ENCODE data around the gene GAGE10. TPM values are rescaled to one million over a fixed set of nuclear protein-coding genes. Genes with fewer than 3 reads are reported as not detected.

The GAGE10 gene
- total RNA-seq, 1 donor from 2014 or later: not detected

GRCh38 chrX:49269767-49270248, 33.6 kb upstream of the GAGE10 start, which contains the start of gene PPP1R3F:
Gene PPP1R3F (plus strand): TSS chrX:49269793. CDS start chrX:49269870, 77 bp downstream.
- POLR2A ChIA-PET: interaction anchor here (0.7 to 2.0 kb wide), 15 partner anchors 8 to 114 kb away, joined by 3 to 23 read pairs (median 5); partner anchors contain the start of gene CCDC22
- H3K27ac Mint-ChIP-seq: peak within 1 kb of the TSS; percentile 99
- DNase-seq: no peak

DNA sequence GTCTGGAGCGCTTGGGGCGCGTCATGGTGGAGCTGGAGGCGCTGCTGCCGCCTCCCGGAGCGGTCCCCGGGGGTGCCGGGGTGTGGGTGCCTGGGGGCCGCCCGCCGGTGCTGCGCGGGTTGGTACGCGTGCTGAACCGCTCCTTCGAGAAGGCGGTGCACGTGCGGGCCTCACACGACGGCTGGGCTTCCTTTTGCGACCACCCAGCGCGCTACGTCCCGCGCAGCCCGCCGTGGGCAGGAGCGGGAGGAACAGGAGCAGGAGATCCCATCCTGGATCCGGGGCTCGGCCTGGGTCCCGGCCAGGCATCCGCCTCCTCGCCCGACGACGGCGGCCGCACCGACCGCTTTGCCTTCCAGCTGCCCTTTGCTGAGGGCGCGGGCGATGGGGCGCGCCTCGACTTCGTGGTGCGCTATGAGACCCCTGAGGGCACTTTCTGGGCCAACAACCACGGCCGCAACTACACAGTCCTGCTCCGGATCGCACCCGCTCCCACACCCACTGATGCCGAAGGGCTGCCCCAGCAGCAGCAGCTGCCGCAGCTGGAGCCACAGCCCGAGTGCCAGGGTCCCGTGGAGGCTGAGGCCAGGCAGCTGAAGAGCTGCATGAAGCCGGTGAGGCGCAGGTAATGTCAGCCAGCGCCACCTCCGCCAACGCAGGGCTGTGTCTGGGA, 33.1 kb upstream of the GAGE10 start:
- DNase-seq: no peak
- no peak for ATAC-seq (ENCODE audit: low read depth)
- no peak for TF ChIP-seq CTCF (IDR thresholded peaks at IDR 0.05)
- POLR2A ChIA-PET: interaction anchor here (0.7 to 2.0 kb wide), 5 partner anchors 39 to 103 kb away, joined by 3 to 23 read pairs (median 3); no protein-coding TSS in a partner anchor
- peak overlapping the region; percentile 28 for H3K4me3 Mint-ChIP-seq
- CTCF ChIA-PET: no interaction called here
- H3K9me3 Mint-ChIP-seq: no peaks in the 10 kb centered on the region
- peaks cover 49% of the 10 kb centered on the region for H3K4me1 Mint-ChIP-seq
- intact Hi-C loops (cut with micrococcal nuclease): no loop called here
- H3K27ac Mint-ChIP-seq: no peak overlapping the region
- no peaks in the 10 kb centered on the region for H3K27me3 Mint-ChIP-seq
- peaks cover 14% of the 10 kb centered on the region for H3K36me3 Mint-ChIP-seq (ENCODE audit: low read depth)

More at GRCh38 chrX:49269767-49270248, 33.6 kb upstream of the GAGE10 start, which contains the start of gene PPP1R3F:
- no peaks in the 10 kb centered on the region for H3K27me3 Mint-ChIP-seq
- peaks cover 13% of the 10 kb centered on the region for H3K36me3 Mint-ChIP-seq (ENCODE audit: low read depth)
- CTCF ChIA-PET: no interaction called here
- no peak for TF ChIP-seq CTCF (IDR thresholded peaks at IDR 0.05)
- intact Hi-C loops (cut with micrococcal nuclease): loop anchor here (1.0 to 2.0 kb wide), 8 partner anchors 35 to 331 kb away; partner anchors contain the start of genes CCDC22, GRIPAP1 and SYP
- H3K9me3 Mint-ChIP-seq: no peaks in the 10 kb centered on the region
- peaks cover 43% of the 10 kb centered on the region for H3K4me1 Mint-ChIP-seq
- peak; percentile 3 for ATAC-seq (ENCODE audit: low read depth)
- H3K4me3 Mint-ChIP-seq: peak within 1 kb of the TSS; percentile 93

DNA sequence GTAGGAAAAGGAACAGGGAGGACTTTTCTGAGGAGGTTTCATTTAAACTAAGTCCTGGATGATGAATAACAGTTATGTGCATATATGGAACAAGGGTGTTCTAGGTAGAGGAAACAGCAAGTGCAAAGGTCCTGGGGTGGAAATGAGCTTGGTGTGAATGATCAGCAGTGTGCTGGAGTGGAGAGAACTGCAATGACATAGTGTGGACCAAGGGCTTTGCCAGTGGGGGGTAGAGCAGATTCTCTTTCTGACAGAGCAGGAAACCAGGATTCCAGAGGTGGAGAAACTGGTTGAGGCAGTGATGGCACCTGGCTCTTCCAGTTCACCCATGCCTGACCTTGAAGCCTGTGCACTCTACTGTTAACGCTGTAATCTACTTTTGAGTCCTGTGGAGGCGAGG, 32.1 kb upstream of the GAGE10 start:
- peaks cover 49% of the 10 kb centered on the region for H3K4me1 Mint-ChIP-seq
- peaks cover 17% of the 10 kb centered on the region for H3K36me3 Mint-ChIP-seq (ENCODE audit: low read depth)
- ATAC-seq (ENCODE audit: low read depth) (no peak), DNase-seq (no peak)
- H3K9me3 Mint-ChIP-seq: no peaks in the 10 kb centered on the region
- H3K27me3 Mint-ChIP-seq: no peaks in the 10 kb centered on the region
- H3K4me3 Mint-ChIP-seq: peak overlapping the region; percentile 71
- H3K27ac Mint-ChIP-seq: peak overlapping the region; percentile 71
- ChIA-PET POLR2A (interaction anchor here (1.2 kb wide), 1 partner anchor 80 kb away, joined by 3 read pairs; no protein-coding TSS in a partner anchor), CTCF (no interaction called here)
- TF ChIP-seq CTCF (IDR thresholded peaks at IDR 0.05): no peak
- intact Hi-C loops (cut with micrococcal nuclease): no loop called here

- TF ChIP-seq CTCF (IDR thresholded peaks at IDR 0.05): no peak
- Mint-ChIP-seq H3K4me3 (no peak overlapping the region), H3K27me3 (no peaks in the 10 kb centered on the region), H3K36me3 (ENCODE audit: low read depth) (peaks cover 17% of the 10 kb centered on the region), H3K4me1 (peaks cover 51% of the 10 kb centered on the region), H3K9me3 (no peaks in the 10 kb centered on the region), H3K27ac (no peak overlapping the region)
- ChIA-PET POLR2A (interaction anchor here (0.6 kb wide), 1 partner anchor 14 kb away, joined by 3 read pairs; no protein-coding TSS in a partner anchor), CTCF (no interaction called here)
- intact Hi-C loops (cut with micrococcal nuclease): no loop called here
- no peak for ATAC-seq (ENCODE audit: low read depth)
- no peak for DNase-seq
These were observed 31.0 kb upstream of the GAGE10 start for GRCh38 chrX:49272421-49272820.

DNA sequence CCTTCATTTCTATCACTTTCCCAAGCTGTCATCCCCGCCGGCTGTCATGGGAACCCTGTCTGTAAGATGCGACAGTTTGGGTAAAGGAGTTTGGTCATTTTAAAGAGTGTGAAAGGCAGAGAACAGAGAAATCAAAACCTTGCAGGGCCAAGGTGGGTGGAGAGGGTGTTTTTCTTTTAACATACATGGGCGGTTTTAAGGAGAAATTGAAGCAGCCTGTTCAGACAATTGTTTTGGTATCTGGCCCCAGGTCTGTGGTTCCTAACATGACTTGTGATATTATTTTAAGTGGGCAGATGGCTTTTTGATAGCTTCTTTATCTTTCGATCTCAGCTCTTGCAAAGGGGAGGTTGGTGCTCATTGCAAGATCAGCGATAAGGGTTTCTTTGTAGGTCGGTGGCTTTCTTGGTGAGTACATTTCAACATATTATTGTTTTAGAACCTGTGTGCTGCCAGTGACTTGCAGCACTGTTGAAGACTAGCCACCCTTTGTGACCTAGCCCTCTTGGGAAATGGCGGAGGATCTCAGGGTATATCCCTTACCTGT, 30.2 kb upstream of the GAGE10 start:
- Mint-ChIP-seq H3K9me3 (no peaks in the 10 kb centered on the region), H3K36me3 (ENCODE audit: low read depth) (peaks cover 17% of the 10 kb centered on the region), H3K27me3 (no peaks in the 10 kb centered on the region), H3K4me1 (peaks cover 54% of the 10 kb centered on the region), H3K27ac (no peak overlapping the region), H3K4me3 (no peak overlapping the region)
- POLR2A ChIA-PET: interaction anchor here (0.6 to 0.7 kb wide), 2 partner anchors 15 to 44 kb away, joined by 3 read pairs; no protein-coding TSS in a partner anchor
- CTCF ChIA-PET: no interaction called here
- intact Hi-C loops (cut with micrococcal nuclease): no loop called here
- TF ChIP-seq CTCF (IDR thresholded peaks at IDR 0.05): no peak
- no peak for ATAC-seq (ENCODE audit: low read depth)
- DNase-seq: no peak

Measured in activated B cell treated with CpG ODN at 0.5 μM for 24 hours (primary cell).